Neural progenitor cell (in vitro differentiated cells): ENCODE results near the gene RAB5A.
"Not testable (repeated sequence)": the region's sequence is repeated elsewhere in the genome, so short reads cannot be mapped to it uniquely, and the experiment has no call there.

Source experiments
- CTCF ChIP-seq: fragments of 200-600 bp; sonication (generic); IDR thresholded peaks from 2 replicates; pipeline ENCODE4 v1.5.1; 2017; ENCODE audit warnings: antibody characterized with exemption, mild to moderate bottlenecking
- EZH2phosphoT487 ChIP-seq: fragments of 200-600 bp; sonication (generic); IDR thresholded peaks from 2 replicates; pipeline ENCODE4 v1.6.1; 2017; ENCODE audit warnings: antibody characterized with exemption

DNA sequence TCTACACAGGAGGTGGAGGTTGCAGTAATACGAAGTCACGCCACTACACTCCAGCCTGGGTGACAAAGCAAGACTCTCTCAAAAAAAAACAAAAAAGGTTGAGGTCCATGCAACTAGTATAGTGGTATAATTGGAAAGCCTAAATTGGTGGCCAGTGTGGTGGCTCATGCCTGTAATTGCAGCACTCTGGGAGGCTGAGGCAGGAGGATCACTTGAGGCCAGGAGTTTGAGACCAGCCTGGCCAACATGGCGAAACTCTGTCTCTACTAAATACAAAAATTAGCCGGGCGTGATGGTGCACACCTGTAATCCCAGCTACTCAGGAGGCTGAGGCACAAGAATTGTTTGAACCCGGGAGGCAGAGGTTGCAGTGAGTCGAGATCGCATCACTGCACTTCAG is 42.0 kb downstream of the RAB5A start:
- not testable (repeated sequence) for TF ChIP-seq EZH2phosphoT487, CTCF
